OCI-LY1 (cell line): ENCODE data around the gene PTPRA.

Source experiments
- H2AFZ ChIP-seq: fragments of 200-600 bp; sonication (generic), shearing (Covaris generic); 2 replicates; pipeline ENCODE4 v1.6.0; 2014; ENCODE audit warnings: antibody characterized with exemption, mild to moderate bottlenecking, low read length
- H3F3A ChIP-seq: fragments of 200-600 bp; sonication (generic), shearing (Covaris generic); 2 replicates; pipeline ENCODE4 v1.6.0; 2014; ENCODE audit warnings: mild to moderate bottlenecking, antibody characterized with exemption, low read length, moderate library complexity; ENCODE audit not compliant: insufficient read depth
- H3K27ac ChIP-seq: fragments of 200-600 bp; sonication (generic); 2 replicates; pipeline ENCODE4 v1.5.1; 2014; ENCODE audit warnings: low read length, mixed run types, mild to moderate bottlenecking, low read depth; ENCODE audit not compliant: poor library complexity, severe bottlenecking
- H3K27me3 ChIP-seq: fragments of 200-600 bp; sonication (generic); 2 replicates; pipeline ENCODE4 v1.6.0; 2014; ENCODE audit warnings: antibody characterized with exemption, mild to moderate bottlenecking, low read length, moderate library complexity; ENCODE audit not compliant: insufficient read depth
- H3K36me3 ChIP-seq: fragments of 200-600 bp; sonication (generic); 2 replicates; pipeline ENCODE4 v1.6.1; 2014; ENCODE audit warnings: mild to moderate bottlenecking, antibody characterized with exemption, low read length, moderate library complexity, mixed read lengths; ENCODE audit not compliant: insufficient read depth
- H3K4me1 ChIP-seq: fragments of 200-600 bp; sonication (generic); 2 replicates; pipeline ENCODE4 v1.5.1; 2014; ENCODE audit warnings: mild to moderate bottlenecking, low read length, moderate library complexity; ENCODE audit not compliant: insufficient read depth, severe bottlenecking
- H3K4me2 ChIP-seq: fragments of 200-600 bp; sonication (generic), shearing (Covaris generic); 2 replicates; pipeline ENCODE4 v1.6.1; 2014; ENCODE audit warnings: low read length
- H3K4me3 ChIP-seq: fragments of 200-600 bp; sonication (generic); 2 replicates; pipeline ENCODE4 v1.5.1; 2014; ENCODE audit warnings: low read length, low read depth, mild to moderate bottlenecking, mixed read lengths; ENCODE audit not compliant: poor library complexity, severe bottlenecking
- H3K79me2 ChIP-seq: fragments of 200-600 bp; shearing (Covaris generic); 2 replicates; pipeline ENCODE4 v1.6.1; 2016; ENCODE audit warnings: mixed run types, low read length, mixed read lengths; ENCODE audit not compliant: insufficient read depth
- H3K9ac ChIP-seq: fragments of 200-600 bp; sonication (generic), shearing (Covaris generic); 2 replicates; pipeline ENCODE4 v1.6.1; 2014; ENCODE audit warnings: mild to moderate bottlenecking, low read length, mixed read lengths
- H3K9me2 ChIP-seq: fragments of 200-600 bp; sonication (generic), shearing (Covaris generic); 2 replicates; pipeline ENCODE4 v1.6.1; 2014; ENCODE audit warnings: low read depth, mild to moderate bottlenecking, low read length, mixed read lengths
- H3K9me3 ChIP-seq: fragments of 200-600 bp; shearing (Covaris generic); 2 replicates; pipeline ENCODE4 v1.6.1; 2014; ENCODE audit warnings: low read length, mixed read lengths
- H4K20me1 ChIP-seq: fragments of 200-600 bp; sonication (generic), shearing (Covaris generic); 2 replicates; pipeline ENCODE4 v1.6.0; 2016; ENCODE audit warnings: mild to moderate bottlenecking, low read length; ENCODE audit not compliant: insufficient read depth
- EZH2 ChIP-seq: fragments of 200-600 bp; sonication (generic), shearing (Covaris generic); IDR thresholded peaks from 2 replicates; pipeline ENCODE4 v1.8.0; 2017; ENCODE audit warnings: borderline replicate concordance, mixed run types, mild to moderate bottlenecking, antibody characterized with exemption, low read length, moderate library complexity, mixed read lengths
- TF ChIP-seq, protein P1 (sequence below): fragments of 200-600 bp; sonication (generic), shearing (Covaris generic); IDR thresholded peaks from 2 replicates; pipeline ENCODE4 v1.5.1; 2017; ENCODE audit warnings: mild to moderate bottlenecking, antibody characterized with exemption, low read length, moderate library complexity, mixed read lengths

The PTPRA gene

GRCh38 chr20:2874456-2874855 lies 1.2 kb downstream of the PTPRA start:
- Histone ChIP-seq H3K27me3 (no peaks in the 10 kb centered on the region), H3K9me2 (no peaks in the 10 kb centered on the region), H3K4me2 (peak overlapping the region; percentile 97), H3K79me2 (peaks cover 39% of the 10 kb centered on the region), H3K4me1 (peaks cover 43% of the 10 kb centered on the region), H3K9me3 (no peaks in the 10 kb centered on the region), H3F3A (no peaks in the 10 kb centered on the region), H3K4me3 (peak overlapping the region; percentile 83), H4K20me1 (no peaks in the 10 kb centered on the region), H3K27ac (peak overlapping the region; percentile 8), H3K9ac (peak overlapping the region; percentile 88), H3K36me3 (no peaks in the 10 kb centered on the region), H2AFZ (no peak overlapping the region)
- no peak for TF ChIP-seq EZH2
- TF ChIP-seq, protein P1, sequence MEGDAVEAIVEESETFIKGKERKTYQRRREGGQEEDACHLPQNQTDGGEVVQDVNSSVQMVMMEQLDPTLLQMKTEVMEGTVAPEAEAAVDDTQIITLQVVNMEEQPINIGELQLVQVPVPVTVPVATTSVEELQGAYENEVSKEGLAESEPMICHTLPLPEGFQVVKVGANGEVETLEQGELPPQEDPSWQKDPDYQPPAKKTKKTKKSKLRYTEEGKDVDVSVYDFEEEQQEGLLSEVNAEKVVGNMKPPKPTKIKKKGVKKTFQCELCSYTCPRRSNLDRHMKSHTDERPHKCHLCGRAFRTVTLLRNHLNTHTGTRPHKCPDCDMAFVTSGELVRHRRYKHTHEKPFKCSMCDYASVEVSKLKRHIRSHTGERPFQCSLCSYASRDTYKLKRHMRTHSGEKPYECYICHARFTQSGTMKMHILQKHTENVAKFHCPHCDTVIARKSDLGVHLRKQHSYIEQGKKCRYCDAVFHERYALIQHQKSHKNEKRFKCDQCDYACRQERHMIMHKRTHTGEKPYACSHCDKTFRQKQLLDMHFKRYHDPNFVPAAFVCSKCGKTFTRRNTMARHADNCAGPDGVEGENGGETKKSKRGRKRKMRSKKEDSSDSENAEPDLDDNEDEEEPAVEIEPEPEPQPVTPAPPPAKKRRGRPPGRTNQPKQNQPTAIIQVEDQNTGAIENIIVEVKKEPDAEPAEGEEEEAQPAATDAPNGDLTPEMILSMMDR = no peak

GRCh38 chr20:2875690-2876203 lies 2.5 kb downstream of the PTPRA start:
- H3F3A ChIP-seq = no peaks in the 10 kb centered on the region
- H3K4me3 ChIP-seq = peak overlapping the region; percentile 83
- no peaks in the 10 kb centered on the region for H3K9me3 ChIP-seq
- no peaks in the 10 kb centered on the region for H3K27me3 ChIP-seq
- no peaks in the 10 kb centered on the region for H3K36me3 ChIP-seq
- H3K4me2 ChIP-seq = peak overlapping the region; percentile 97; the same call in 1 of the 2 replicates
- H3K79me2 ChIP-seq = peaks cover 48% of the 10 kb centered on the region
- no peak overlapping the region for H2AFZ ChIP-seq
- peaks cover 43% of the 10 kb centered on the region for H3K4me1 ChIP-seq
- TF ChIP-seq, protein P1 = no peak
- TF ChIP-seq EZH2 = no peak
- H4K20me1 ChIP-seq = no peaks in the 10 kb centered on the region
- no peaks in the 10 kb centered on the region for H3K9me2 ChIP-seq
- H3K27ac ChIP-seq = no peak overlapping the region
- H3K9ac ChIP-seq = no peak overlapping the region

GRCh38 chr20:2878515-2878914 lies 5.2 kb downstream of the PTPRA start:
- H3K79me2 ChIP-seq = peaks cover 59% of the 10 kb centered on the region
- no peaks in the 10 kb centered on the region for H4K20me1 ChIP-seq

More at GRCh38 chr20:2878515-2878914, 5.2 kb downstream of the PTPRA start:
- H3F3A ChIP-seq = no peaks in the 10 kb centered on the region
- H3K9ac ChIP-seq = no peak overlapping the region
- no peak overlapping the region for H3K27ac ChIP-seq
- H3K4me2 ChIP-seq = no peak overlapping the region
- no peaks in the 10 kb centered on the region for H3K9me3 ChIP-seq
- no peaks in the 10 kb centered on the region for H3K36me3 ChIP-seq
- no peak overlapping the region for H3K4me3 ChIP-seq
- TF ChIP-seq, protein P1 = no peak
- TF ChIP-seq EZH2 = no peak
- H3K27me3 ChIP-seq = no peaks in the 10 kb centered on the region
- H2AFZ ChIP-seq = no peak overlapping the region
- peaks cover 32% of the 10 kb centered on the region for H3K4me1 ChIP-seq
- no peaks in the 10 kb centered on the region for H3K9me2 ChIP-seq
